Cardiac muscle cell (in vitro differentiated cells and primary cell): ENCODE data around the gene LARP4B. TPM values are rescaled to one million over a fixed set of nuclear protein-coding genes. Genes with fewer than 3 reads are reported as not detected.

Experiments
- DNase-seq, 2 donors: peaks; one replicate each; pipeline versions ENCODE4 v3.0.0 to v3.0.0-alpha.2; 2010 to 2017; ENCODE audit warnings: low read depth in 1 of 2, low spot score in 1 of 2
- H3K27ac ChIP-seq: fragments of 200-600 bp; sonication (generic); 2 replicates; pipeline ENCODE4 v1.5.1; 2016
- H3K27me3 ChIP-seq: fragments of 200-600 bp; sonication (generic); 2 replicates; pipeline ENCODE4 v1.6.0; 2016; ENCODE audit warnings: control low read depth
- H3K36me3 ChIP-seq: fragments of 200-600 bp; sonication (generic); 2 replicates; pipeline ENCODE4 v1.5.1; 2016; ENCODE audit warnings: control low read depth
- H3K4me1 ChIP-seq: fragments of 200-600 bp; sonication (generic); 2 replicates; pipeline ENCODE4 v1.8.1; 2017; ENCODE audit warnings: low read depth, mild to moderate bottlenecking, mixed run types
- H3K4me3 ChIP-seq: fragments of 200-600 bp; sonication (generic); 2 replicates; pipeline ENCODE4 v1.5.1; 2016; ENCODE audit warnings: mild to moderate bottlenecking
- H3K9me3 ChIP-seq: fragments of 200-600 bp; sonication (generic); 2 replicates; pipeline ENCODE4 v1.5.1; 2017; ENCODE audit warnings: low read depth, mild to moderate bottlenecking, control low read depth
- polyA plus RNA-seq: library from polyadenylated mRNA; unstranded; fragments of >200 nt; fragmentation: Nextera tagmentation; extraction: Ambion mirVana; gene quantifications from 2 replicates; pipeline ENCODE4 v1.2.1, GENCODE V29; 2016
- total RNA-seq: library from RNA; depleted of rRNA; stranded (reverse); fragments of >200 nt; gene quantifications from 2 replicates; pipeline ENCODE4 v1.2.3, GENCODE V29; 2016
- TF ChIP-seq, protein P1 (sequence below): IDR thresholded peaks from 2 replicates; pipeline ENCODE4 v1.5.1; 2012; ENCODE audit warnings: low read depth, mild to moderate bottlenecking, low read length

The LARP4B gene
- total and polyA plus RNA-seq, 2 experiments from 2014 or later, result 23.4 to 36.2 TPM

DNA sequence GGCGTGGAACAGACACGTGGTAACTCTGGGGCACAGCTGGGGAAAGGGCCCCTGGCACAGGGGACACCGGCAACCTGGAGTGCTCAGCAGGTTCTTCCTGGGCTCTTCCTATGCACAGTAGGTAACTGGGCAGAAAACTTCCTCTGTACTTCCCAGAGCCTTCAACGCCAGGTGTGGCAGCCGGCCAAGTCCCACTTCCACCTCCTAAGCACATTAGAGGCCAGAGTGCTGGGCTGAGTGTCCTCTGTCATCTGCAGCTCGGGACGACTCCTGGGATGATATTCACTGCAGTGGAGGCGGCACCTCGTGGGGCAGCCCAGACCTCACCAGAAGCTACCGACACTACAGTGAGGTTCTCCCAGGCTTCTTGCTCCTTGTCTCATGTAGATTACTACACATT is 114.5 kb downstream of the LARP4B start:
- peaks cover 5% of the 10 kb centered on the region for H3K4me1 ChIP-seq
- H3K27me3 ChIP-seq, result no peaks in the 10 kb centered on the region
- DNase-seq, result no peak
- TF ChIP-seq, protein P1, sequence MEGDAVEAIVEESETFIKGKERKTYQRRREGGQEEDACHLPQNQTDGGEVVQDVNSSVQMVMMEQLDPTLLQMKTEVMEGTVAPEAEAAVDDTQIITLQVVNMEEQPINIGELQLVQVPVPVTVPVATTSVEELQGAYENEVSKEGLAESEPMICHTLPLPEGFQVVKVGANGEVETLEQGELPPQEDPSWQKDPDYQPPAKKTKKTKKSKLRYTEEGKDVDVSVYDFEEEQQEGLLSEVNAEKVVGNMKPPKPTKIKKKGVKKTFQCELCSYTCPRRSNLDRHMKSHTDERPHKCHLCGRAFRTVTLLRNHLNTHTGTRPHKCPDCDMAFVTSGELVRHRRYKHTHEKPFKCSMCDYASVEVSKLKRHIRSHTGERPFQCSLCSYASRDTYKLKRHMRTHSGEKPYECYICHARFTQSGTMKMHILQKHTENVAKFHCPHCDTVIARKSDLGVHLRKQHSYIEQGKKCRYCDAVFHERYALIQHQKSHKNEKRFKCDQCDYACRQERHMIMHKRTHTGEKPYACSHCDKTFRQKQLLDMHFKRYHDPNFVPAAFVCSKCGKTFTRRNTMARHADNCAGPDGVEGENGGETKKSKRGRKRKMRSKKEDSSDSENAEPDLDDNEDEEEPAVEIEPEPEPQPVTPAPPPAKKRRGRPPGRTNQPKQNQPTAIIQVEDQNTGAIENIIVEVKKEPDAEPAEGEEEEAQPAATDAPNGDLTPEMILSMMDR, result no peak
- no peaks in the 10 kb centered on the region for H3K9me3 ChIP-seq
- no peak overlapping the region for H3K27ac ChIP-seq
- H3K4me3 ChIP-seq, result no peak overlapping the region
- peaks cover 73% of the 10 kb centered on the region for H3K36me3 ChIP-seq

DNA sequence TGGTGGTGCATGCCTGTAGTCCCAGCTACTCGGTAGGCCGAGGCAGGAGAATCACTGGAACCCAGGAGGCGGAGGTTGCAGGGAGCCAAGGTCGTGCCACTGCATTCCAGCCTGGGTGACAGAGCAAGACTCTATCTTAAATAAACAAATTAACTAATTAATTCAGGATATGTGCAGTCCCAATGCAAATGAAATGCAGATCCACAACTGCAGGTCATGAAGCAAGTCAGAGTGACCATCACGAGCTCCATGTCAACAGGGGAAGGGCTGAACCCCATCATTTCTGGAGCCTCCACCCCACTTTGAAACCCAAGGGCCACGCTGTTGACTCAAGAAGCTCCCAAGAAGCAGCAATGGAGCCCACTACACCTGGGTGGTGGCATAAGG is 115.4 kb downstream of the LARP4B start:
- no peaks in the 10 kb centered on the region for H3K9me3 ChIP-seq
- TF ChIP-seq, protein P1, result no peak
- H3K4me3 ChIP-seq, result no peak overlapping the region
- no peaks in the 10 kb centered on the region for H3K27me3 ChIP-seq
- DNase-seq, result no peak
- H3K27ac ChIP-seq, result no peak overlapping the region
- H3K4me1 ChIP-seq, result peaks cover 5% of the 10 kb centered on the region
- peaks cover 81% of the 10 kb centered on the region for H3K36me3 ChIP-seq

- Histone ChIP-seq H3K27me3 (no peaks in the 10 kb centered on the region), H3K36me3 (peaks cover 78% of the 10 kb centered on the region), H3K9me3 (no peaks in the 10 kb centered on the region), H3K4me1 (peaks cover 5% of the 10 kb centered on the region), H3K4me3 (no peak overlapping the region), H3K27ac (no peak overlapping the region)
- TF ChIP-seq, protein P1, result no peak
- no peak for DNase-seq
These were observed 116.0 kb downstream of the LARP4B start for GRCh38 chr10:815338-816090.

DNA sequence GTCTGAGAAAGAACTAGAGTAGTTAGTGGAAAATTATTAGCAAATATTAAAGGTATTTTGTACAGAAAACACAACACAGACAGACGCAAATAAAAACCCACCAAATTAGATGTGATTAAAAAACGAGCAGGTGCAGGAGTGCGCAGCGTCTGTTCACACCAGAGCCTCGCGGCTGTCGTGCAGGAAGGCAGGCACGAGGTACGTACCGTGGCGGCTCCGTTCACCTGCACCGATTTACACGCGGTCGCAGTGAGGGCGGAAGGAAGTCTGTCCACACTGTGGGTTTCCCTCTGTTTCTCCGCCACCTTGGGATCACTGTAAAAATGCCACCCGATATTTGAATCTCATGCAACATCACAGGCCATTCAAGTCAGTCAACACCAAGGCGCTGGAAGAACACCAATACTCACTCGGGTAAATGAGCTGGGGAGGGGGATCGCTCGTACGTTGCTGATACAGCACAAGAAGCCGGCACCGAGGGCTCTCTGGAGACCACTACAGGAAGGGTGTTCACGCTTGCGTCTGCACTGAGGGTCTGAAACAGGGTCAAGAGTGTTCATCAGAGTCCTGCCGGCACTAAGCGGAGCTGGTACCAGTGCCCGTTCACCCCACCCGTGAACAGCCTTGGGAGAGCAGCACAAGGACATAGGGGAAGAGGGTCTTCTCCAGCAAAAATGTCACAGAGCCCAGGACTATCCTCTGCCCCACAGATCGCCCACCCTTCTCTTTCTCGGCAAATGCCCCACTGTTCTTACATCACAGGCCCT is 116.8 kb downstream of the LARP4B start:
- Histone ChIP-seq H3K27ac (no peak overlapping the region), H3K9me3 (no peaks in the 10 kb centered on the region), H3K4me3 (no peak overlapping the region), H3K4me1 (peaks cover 5% of the 10 kb centered on the region), H3K36me3 (peaks cover 72% of the 10 kb centered on the region), H3K27me3 (no peaks in the 10 kb centered on the region)
- DNase-seq, result no peak
- TF ChIP-seq, protein P1, result no peak

DNA sequence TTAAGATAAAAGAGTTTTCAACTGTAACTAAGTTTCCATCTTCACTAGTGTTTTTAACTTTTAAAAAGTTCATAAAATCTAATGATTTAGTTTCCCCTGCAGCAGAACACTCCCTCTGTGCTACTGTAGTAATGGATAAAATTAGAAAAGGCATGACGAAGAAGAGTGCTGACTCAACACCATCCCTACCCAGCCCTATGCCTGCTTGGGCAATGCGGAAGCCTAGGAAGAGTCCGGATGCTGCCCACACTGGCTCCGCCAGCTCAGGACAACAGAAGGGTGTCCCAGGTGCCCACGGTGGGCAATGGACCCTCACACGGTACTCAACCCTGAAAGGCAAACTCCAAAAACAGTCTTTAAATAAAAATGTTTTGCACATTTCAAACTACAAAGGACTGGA is 118.2 kb downstream of the LARP4B start:
- H3K27ac ChIP-seq, result no peak overlapping the region
- H3K27me3 ChIP-seq, result no peaks in the 10 kb centered on the region
- H3K36me3 ChIP-seq, result peaks cover 59% of the 10 kb centered on the region
- peaks cover 8% of the 10 kb centered on the region for H3K4me1 ChIP-seq
- H3K4me3 ChIP-seq, result no peak overlapping the region
- H3K9me3 ChIP-seq, result no peaks in the 10 kb centered on the region
- no peak for DNase-seq
- TF ChIP-seq, protein P1, result no peak
